ENCODE data around the gene SLC39A10.

- TF ChIP-seq CTCF (IDR thresholded peaks at IDR 0.05), result no peak
- TF ChIP-seq ZFX (IDR thresholded peaks at IDR 0.05; ENCODE audit: borderline replicate concordance), result no peak
Observed at GRCh38 chr2:195682077-195682476, 25.1 kb downstream of the SLC39A10 start.
